MM.1S (cell line): Measurements from ENCODE around the gene F12.

Experiments used
- EZH2phosphoT487 ChIP-seq: fragments of 300-600 bp; sonication (generic); IDR thresholded peaks from 2 replicates; pipeline ENCODE4 v1.6.1; 2018; ENCODE audit warnings: antibody characterized with exemption, low read length
- TF ChIP-seq, protein P1 (sequence below): fragments of 300-600 bp; sonication (generic); IDR thresholded peaks from 2 replicates; pipeline ENCODE4 v1.5.1; 2016; ENCODE audit warnings: antibody characterized with exemption, low read length, mixed read lengths

DNA sequence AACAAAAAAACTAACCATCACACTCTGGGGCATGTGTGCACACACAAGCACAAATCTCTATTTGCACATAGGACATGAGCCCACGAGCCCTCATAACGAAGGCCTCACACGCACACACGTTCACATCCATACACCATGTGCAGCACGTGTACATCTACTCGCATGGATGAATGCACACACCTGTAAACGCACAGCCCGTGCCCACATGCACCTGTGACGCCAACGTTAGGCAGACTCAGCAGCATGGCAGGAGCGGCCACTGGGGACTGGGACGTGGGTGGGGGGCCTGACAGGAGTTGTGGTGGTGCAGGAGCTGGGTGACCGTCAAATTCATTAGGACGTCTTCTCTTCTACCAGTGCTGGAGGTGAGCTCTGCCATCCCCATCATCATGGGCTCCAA, 22.0 kb downstream of the F12 start:
- TF ChIP-seq, protein P1, sequence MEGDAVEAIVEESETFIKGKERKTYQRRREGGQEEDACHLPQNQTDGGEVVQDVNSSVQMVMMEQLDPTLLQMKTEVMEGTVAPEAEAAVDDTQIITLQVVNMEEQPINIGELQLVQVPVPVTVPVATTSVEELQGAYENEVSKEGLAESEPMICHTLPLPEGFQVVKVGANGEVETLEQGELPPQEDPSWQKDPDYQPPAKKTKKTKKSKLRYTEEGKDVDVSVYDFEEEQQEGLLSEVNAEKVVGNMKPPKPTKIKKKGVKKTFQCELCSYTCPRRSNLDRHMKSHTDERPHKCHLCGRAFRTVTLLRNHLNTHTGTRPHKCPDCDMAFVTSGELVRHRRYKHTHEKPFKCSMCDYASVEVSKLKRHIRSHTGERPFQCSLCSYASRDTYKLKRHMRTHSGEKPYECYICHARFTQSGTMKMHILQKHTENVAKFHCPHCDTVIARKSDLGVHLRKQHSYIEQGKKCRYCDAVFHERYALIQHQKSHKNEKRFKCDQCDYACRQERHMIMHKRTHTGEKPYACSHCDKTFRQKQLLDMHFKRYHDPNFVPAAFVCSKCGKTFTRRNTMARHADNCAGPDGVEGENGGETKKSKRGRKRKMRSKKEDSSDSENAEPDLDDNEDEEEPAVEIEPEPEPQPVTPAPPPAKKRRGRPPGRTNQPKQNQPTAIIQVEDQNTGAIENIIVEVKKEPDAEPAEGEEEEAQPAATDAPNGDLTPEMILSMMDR: no peak
- TF ChIP-seq EZH2phosphoT487: no peak
